Frontal cortex (tissue), 1 donor: ENCODE results near the gene HCCS. TPM values are rescaled to one million over a fixed set of nuclear protein-coding genes. Genes with fewer than 3 reads are reported as not detected.

Experiments used
- small RNA-seq: library from RNA; depleted of rRNA; stranded (forward); fragments of <200 nt; gene quantifications from one replicate; pipeline ENCODE3, GENCODE V24; 2014
- total RNA-seq: library from RNA; depleted of rRNA; stranded (reverse); fragments of >200 nt; gene quantifications from one replicate; pipeline ENCODE4 v1.2.3, GENCODE V29; 2014

HCCS gene
- total RNA-seq, 1 donor from 2014 or later: 15.1 TPM

Small RNA genes lying within 50 kb of the gene (small RNA-seq; reads per million reads assigned to genes)
- gene RF00019 (not detected), gene RF02271 (not detected)

Other genes starting within 250 kb of the HCCS start
- not detected for gene AMELX, start 182.1 kb downstream of the HCCS start, total RNA-seq